Ishikawa (cell line): Measurements from ENCODE around the gene ITCH.

Source experiments
- CEBPB ChIP-seq: IDR thresholded peaks from 2 replicates; pipeline ENCODE4 v1.6.1; 2012
- CREB1 ChIP-seq: IDR thresholded peaks from 2 replicates; pipeline ENCODE4 v1.6.1; 2012; ENCODE audit warnings: low read depth
- EGR1 ChIP-seq: IDR thresholded peaks from 2 replicates; pipeline ENCODE4 v1.6.1; 2012
- EP300 ChIP-seq: IDR thresholded peaks from 2 replicates; pipeline ENCODE4 v1.6.1; 2012; ENCODE audit warnings: borderline replicate concordance
- FOXM1 ChIP-seq: IDR thresholded peaks from 2 replicates; pipeline ENCODE4 v1.6.1; 2012; ENCODE audit warnings: low read depth, borderline replicate concordance
- MAX ChIP-seq: IDR thresholded peaks from 2 replicates; pipeline ENCODE4 v1.6.1; 2012
- NFIC ChIP-seq: IDR thresholded peaks from 2 replicates; pipeline ENCODE4 v1.6.1; 2012
- RAD21 ChIP-seq: IDR thresholded peaks from 2 replicates; pipeline ENCODE4 v1.6.1; 2012; ENCODE audit warnings: low read depth
- REST ChIP-seq: IDR thresholded peaks from 2 replicates; pipeline ENCODE4 v1.6.1; 2012; ENCODE audit warnings: low read depth, mild to moderate bottlenecking
- TAF1 ChIP-seq: IDR thresholded peaks from 2 replicates; pipeline ENCODE4 v1.6.1; 2012; ENCODE audit warnings: low read depth, mild to moderate bottlenecking
- TCF12 ChIP-seq: IDR thresholded peaks from 2 replicates; pipeline ENCODE4 v1.6.1; 2012; ENCODE audit warnings: low read depth
- TEAD4 ChIP-seq: IDR thresholded peaks from 2 replicates; pipeline ENCODE4 v1.6.1; 2012
- USF1 ChIP-seq: IDR thresholded peaks from 2 replicates; pipeline ENCODE4 v1.6.1; 2012
- YY1 ChIP-seq: IDR thresholded peaks from 2 replicates; pipeline ENCODE4 v1.6.1; 2012; ENCODE audit warnings: low read depth
- ZBTB7A ChIP-seq: IDR thresholded peaks from 2 replicates; pipeline ENCODE4 v1.6.1; 2012; ENCODE audit warnings: low read depth

Gene ITCH

GRCh38 chr20:34532320-34532719 is 169.2 kb downstream of the ITCH start:
- TF ChIP-seq REST (no peak), MAX (no peak), TCF12 (no peak)

GRCh38 chr20:34532756-34533155 is 169.7 kb downstream of the ITCH start:
- TF ChIP-seq MAX, result no peak
- TF ChIP-seq ZBTB7A, result no peak
- TF ChIP-seq CREB1, result no peak
- TF ChIP-seq EGR1, result no peak
- no peak for TF ChIP-seq NFIC
- TF ChIP-seq RAD21, result no peak
- no peak for TF ChIP-seq TAF1
- TF ChIP-seq TEAD4, result no peak
- no peak for TF ChIP-seq REST
- no peak for TF ChIP-seq CEBPB
- no peak for TF ChIP-seq FOXM1
- TF ChIP-seq TCF12, result no peak
- TF ChIP-seq EP300, result no peak
- no peak for TF ChIP-seq YY1

GRCh38 chr20:34534391-34535165 is 171.5 kb downstream of the ITCH start:
- TF ChIP-seq MAX, result no peak

- no peak for TF ChIP-seq TAF1
- no peak for TF ChIP-seq CEBPB
- TF ChIP-seq TCF12, result no peak
- no peak for TF ChIP-seq EP300
- TF ChIP-seq CREB1, result no peak
- no peak for TF ChIP-seq ZBTB7A
- no peak for TF ChIP-seq TEAD4
- no peak for TF ChIP-seq NFIC
- no peak for TF ChIP-seq FOXM1
- no peak for TF ChIP-seq RAD21
- no peak for TF ChIP-seq MAX
- TF ChIP-seq YY1, result no peak
- TF ChIP-seq EGR1, result no peak
- no peak for TF ChIP-seq REST
- no peak for TF ChIP-seq USF1
Measured at GRCh38 chr20:34535301-34535840, 172.3 kb downstream of the ITCH start.

GRCh38 chr20:34535857-34536256 is 172.8 kb downstream of the ITCH start:
- TF ChIP-seq TCF12 (no peak), TEAD4 (no peak), USF1 (no peak)
